ENCODE measurements around the gene HNRNPH2. TPM values are rescaled to one million over a fixed set of nuclear protein-coding genes. Genes with fewer than 3 reads are reported as not detected.

HNRNPH2 gene
- total RNA-seq (2021; ENCODE audit: unreplicated experiment) (49.8 TPM), Bru-seq, nascent RNA (percentile 96 among the genes with signal in this experiment), BruChase-seq, experiment 1, labeled RNA remaining after a 6-hour chase (percentile 100 among the genes with signal in this experiment), BruChase-seq, experiment 2, labeled RNA remaining after a 2-hour chase (percentile 100 among the genes with signal in this experiment)
- polyA plus RNA-seq (2012), result 37.5 and 40.9 TPM in 2 replicates
- long read RNA-seq, transcript HNRNPH2-201 (2 exons, 2,223 nt), result major isoform, 155 of 169 reads
- long read RNA-seq, partial matches to known transcripts, result 14 of 169 reads
- long read RNA-seq, other reads (novel, unspliced or antisense), result 0 of 169 reads

GRCh38 chrX:101407748-101408531, at the start of gene HNRNPH2, which contains the start of gene GLA:
Gene HNRNPH2, plus strand, starts transcription at chrX:101408222. Its CDS starts 3,767 bp downstream, at chrX:101411989.
Gene GLA, minus strand, starts transcription at chrX:101407925. Its CDS starts 22 bp downstream, at chrX:101407903.
- Histone ChIP-seq H3K9ac (ENCODE audit: low read length) (peak within 1 kb of the TSS; percentile 91), H3K36me3 (ENCODE audit: control insufficient read depth in 1 of 2, insufficient read depth in 2 of 2, low read length in 2 of 2) (peaks cover 2 to 6% of the 10 kb centered on the region in 2 experiments; a peak in 3 of 4 replicates), H3K27me3 (ENCODE audit: insufficient read depth, low read length) (no peaks in the 10 kb centered on the region), H2AFZ (ENCODE audit: low read depth, low read length, poor library complexity, severe bottlenecking) (no peak within 1 kb of the TSS), H3K79me2 (ENCODE audit: insufficient read depth, low read length) (peaks cover 76% of the 10 kb centered on the region), H4K20me1 (ENCODE audit: insufficient read depth) (no peaks in the 10 kb centered on the region), H3K4me2 (ENCODE audit: low read length) (peak within 1 kb of the TSS; percentile 80), H3K27ac (ENCODE audit: low read depth, low read length) (peak within 1 kb of the TSS; percentile 79), H3K9me2 (ENCODE audit: insufficient read depth) (no peaks in the 10 kb centered on the region), H3K4me3 (replicated peaks in 1 of 2; ENCODE audit: low read depth in 1 of 2, low read length in 2 of 2) (peak within 1 kb of the TSS; percentile 76 to 90), H3K9me3 (ENCODE audit: control insufficient read depth in 1 of 2, insufficient read depth in 1 of 2, low read depth in 1 of 2, low read length in 2 of 2) (no peaks in the 10 kb centered on the region), H3K4me1 (ENCODE audit: control insufficient read depth in 1 of 2, insufficient read depth in 2 of 2, low read length in 2 of 2) (0 out of 4 replicates have a peak, but pooled peaks cover 0 to 3% of the 10 kb centered on the region in 2 experiments)
- ATAC-seq (peak; percentile 93), DNase-seq (ENCODE audit: low read depth, low spot score) (peak; percentile 96)
- ChIA-PET POLR2A (interaction anchor here (0.9 kb wide), 1 partner anchor 10 kb away, joined by 4 read pairs; no protein-coding TSS in a partner anchor), RAD21 (ENCODE audit: low non-redundant PET in 1 of 2, low total read pairs in 2 of 2, uncharacterized antibody in 2 of 2, unreplicated experiment in 2 of 2) (no interaction called here), CTCF (interaction anchor here (0.9 kb wide), 1 partner anchor 17 kb away, joined by 3 read pairs; the partner anchor contains the start of gene RPL36A)
- TF ChIP-seq SIN3A (IDR thresholded peaks at IDR 0.05; ENCODE audit: low read depth) (peak; percentile 63; the same call in 1 of the 2 replicates), ZNF274 (IDR thresholded peaks at IDR 0.05; ENCODE audit: low read depth, low read length) (no peak), SP1 (IDR thresholded peaks at IDR 0.05; ENCODE audit: low read depth) (peak; percentile 75), CTCF (IDR thresholded peaks at IDR 0.05 in 2 of 3, conservative IDR thresholded peaks at IDR 0.05 in 1 of 3; ENCODE audit: borderline replicate concordance in 1 of 3, insufficient read depth in 1 of 3, low read depth in 2 of 3, low read length in 2 of 3) (peak in 1 of 3 experiments; percentile 12; a peak in 1 of 6 replicates), ZFX (IDR thresholded peaks at IDR 0.05) (no peak), ELF1 (IDR thresholded peaks at IDR 0.05; ENCODE audit: borderline replicate concordance, low read depth) (peak; percentile 35; the same call in 1 of the 2 replicates), JUND (IDR thresholded peaks at IDR 0.05) (no peak), EZH2phosphoT487 (IDR thresholded peaks at IDR 0.05; ENCODE audit: borderline replicate concordance) (no peak), YY1 (IDR thresholded peaks at IDR 0.05; ENCODE audit: extremely low read depth, insufficient replicate concordance, low read depth, low read length) (peak; percentile 74), POLR2A (IDR thresholded peaks at IDR 0.05; ENCODE audit: borderline replicate concordance, extremely low read depth, insufficient read depth, insufficient read length) (peak; percentile 63), TCF7L2 (IDR thresholded peaks at IDR 0.05; ENCODE audit: borderline replicate concordance, extremely low read depth, insufficient read depth, insufficient read length) (peak; percentile 80), MAX (IDR thresholded peaks at IDR 0.05) (peak; percentile 55), POLR2AphosphoS5 (IDR thresholded peaks at IDR 0.05; ENCODE audit: low read depth, low read length) (peak; percentile 75)
- no TSS peak for BruUV-seq (replicated peaks)
- intact Hi-C loops (cut with micrococcal nuclease), result no loop called here

Measured in HCT116 (cell line).